H54 (cell line): ENCODE measurements around the gene IL18RAP.

Source experiments
- DNase-seq: peaks from one replicate; pipeline ENCODE4 v3.0.0; 2011; ENCODE audit warnings: low spot score, mixed read lengths; ENCODE audit not compliant: insufficient read length
- FAIRE-seq: peaks from 3 replicates; lab custom pipeline; 2011; peaks lifted over from hg19 to GRCh38; lab: Jason Lieb, UNC
- POLR2A ChIP-seq: IDR thresholded peaks from 2 replicates; pipeline ENCODE4 v1.6.1; 2011; ENCODE audit warnings: low read depth, mild to moderate bottlenecking, low read length

IL18RAP gene

DNA sequence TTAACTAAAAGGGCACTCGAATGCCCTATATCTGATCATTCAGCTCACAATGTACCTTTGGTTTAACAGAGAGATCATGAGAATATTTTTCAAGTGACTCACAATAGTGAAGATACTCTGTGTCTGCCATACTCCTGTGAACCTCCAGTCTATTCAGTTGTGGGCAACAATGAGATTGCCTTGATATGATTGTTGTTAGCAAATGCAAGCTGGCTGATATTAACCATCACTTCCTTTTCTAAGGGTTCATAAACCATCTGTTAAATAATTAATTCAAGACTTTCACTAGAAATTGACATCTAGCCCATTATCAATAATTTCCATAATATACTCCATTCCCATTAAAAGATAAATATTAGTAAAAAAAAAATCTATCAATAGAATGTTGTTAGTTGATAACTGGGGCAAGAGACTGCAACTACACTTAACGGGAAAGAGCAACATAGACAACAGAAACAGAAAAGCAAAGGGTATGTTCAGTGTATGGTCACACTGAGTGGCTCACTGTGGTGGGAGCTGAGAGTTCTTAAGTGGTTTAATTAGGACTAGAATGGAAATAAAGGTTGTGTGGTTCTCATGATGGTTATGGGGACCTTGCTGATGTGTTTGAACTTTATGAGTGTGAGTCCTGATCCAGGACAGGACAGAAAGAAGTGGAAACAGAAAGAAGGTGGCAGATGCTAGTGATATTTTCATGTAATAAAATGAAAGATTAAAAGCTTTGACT lies 11.9 kb downstream of the IL18RAP start:
- DNase-seq: no peak
- FAIRE-seq: no peak

GRCh38 chr2:102435741-102436140 lies 12.8 kb downstream of the IL18RAP start:
- no peak for DNase-seq
- no peak for FAIRE-seq
- no peak for TF ChIP-seq POLR2A

More for the DNA sequence above, 11.9 kb downstream of the IL18RAP start:
- TF ChIP-seq POLR2A: no peak

DNA sequence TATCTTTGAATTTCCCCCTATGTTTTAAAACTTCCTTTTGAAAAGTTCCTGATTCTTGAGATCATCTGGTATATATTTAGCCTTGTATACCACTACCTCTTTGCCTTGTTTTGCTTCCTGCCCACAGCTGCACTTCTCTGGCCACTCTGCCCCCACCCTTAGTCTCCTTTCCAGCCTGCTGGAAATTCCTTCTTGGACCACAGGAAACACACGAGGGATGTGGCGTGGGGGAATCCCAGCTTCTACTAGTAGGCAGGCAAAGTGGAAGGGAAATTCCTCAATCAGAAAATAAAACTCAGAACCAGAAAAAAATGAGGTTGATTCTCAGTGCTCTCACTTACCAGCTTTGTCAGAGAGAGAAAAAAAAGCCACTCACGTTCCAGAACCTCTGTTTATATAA lies 13.4 kb downstream of the IL18RAP start:
- TF ChIP-seq POLR2A: no peak
- DNase-seq (no peak), FAIRE-seq (no peak)

- no peak for FAIRE-seq
Measured at GRCh38 chr2:102437122-102437521, 14.2 kb downstream of the IL18RAP start.

DNA sequence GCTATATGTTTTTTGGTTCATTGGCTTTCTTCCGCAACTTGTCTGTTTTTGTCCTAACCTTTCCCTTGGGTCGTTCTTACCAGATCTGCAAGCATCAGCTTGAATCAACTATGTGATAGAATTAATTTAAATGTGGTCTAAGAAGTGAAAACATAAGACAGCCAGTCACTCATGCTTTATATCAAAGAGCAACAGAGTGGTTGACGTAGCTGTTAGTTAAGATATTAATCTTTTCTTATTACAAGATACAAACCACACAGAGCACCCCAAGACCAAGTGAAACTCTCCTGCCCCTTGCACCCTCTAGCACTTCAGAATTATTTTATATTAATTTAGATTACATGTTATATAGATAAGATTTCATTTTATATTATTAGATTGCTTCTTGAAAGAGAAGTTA lies 15.2 kb downstream of the IL18RAP start:
- DNase-seq: no peak
- FAIRE-seq: no peak
- no peak for TF ChIP-seq POLR2A

More at GRCh38 chr2:102437122-102437521, 14.2 kb downstream of the IL18RAP start:
- no peak for DNase-seq
- TF ChIP-seq POLR2A: no peak

- TF ChIP-seq POLR2A: no peak
- DNase-seq (no peak), FAIRE-seq (no peak)
Measured at GRCh38 chr2:102438578-102438977, 15.6 kb downstream of the IL18RAP start.

DNA sequence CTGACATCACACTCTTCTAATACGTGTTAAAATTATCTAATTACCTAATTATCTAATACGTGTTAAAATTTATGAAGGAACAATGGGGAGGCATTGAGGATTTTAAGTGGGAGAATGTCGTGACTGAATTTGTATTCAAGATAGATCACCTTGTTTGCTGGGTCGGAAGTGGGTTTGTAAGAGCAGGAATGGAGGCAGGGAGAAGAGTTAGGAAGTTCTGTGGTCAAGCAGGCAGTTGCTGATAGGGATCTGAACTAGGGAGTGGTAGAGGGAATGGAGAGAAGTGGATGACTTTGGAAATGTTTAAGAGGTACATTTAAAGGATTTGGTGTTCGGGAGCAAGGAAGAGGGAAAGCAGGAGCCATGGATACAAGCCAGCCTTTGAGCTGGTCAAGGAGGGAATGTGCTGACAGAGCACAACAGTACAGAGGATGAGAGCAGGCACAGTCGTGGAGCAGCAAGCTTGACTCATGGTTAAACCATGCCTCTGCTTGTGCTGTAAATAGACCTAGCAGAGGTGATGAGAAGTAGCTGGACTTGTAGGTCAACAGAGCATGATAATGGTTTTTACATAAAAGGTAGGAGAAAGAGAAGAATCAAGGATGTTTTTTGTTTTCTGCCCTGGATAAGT lies 16.2 kb downstream of the IL18RAP start:
- DNase-seq (peak; percentile 7), FAIRE-seq (peak; percentile 79)
- TF ChIP-seq POLR2A: no peak

- TF ChIP-seq POLR2A: no peak
- FAIRE-seq: no peak
- DNase-seq: no peak
Measured at GRCh38 chr2:102442967-102443828, 20.2 kb downstream of the IL18RAP start.

- TF ChIP-seq POLR2A: no peak
- no peak for FAIRE-seq
- no peak for DNase-seq
Measured at GRCh38 chr2:102444233-102444632, 21.3 kb downstream of the IL18RAP start.

DNA sequence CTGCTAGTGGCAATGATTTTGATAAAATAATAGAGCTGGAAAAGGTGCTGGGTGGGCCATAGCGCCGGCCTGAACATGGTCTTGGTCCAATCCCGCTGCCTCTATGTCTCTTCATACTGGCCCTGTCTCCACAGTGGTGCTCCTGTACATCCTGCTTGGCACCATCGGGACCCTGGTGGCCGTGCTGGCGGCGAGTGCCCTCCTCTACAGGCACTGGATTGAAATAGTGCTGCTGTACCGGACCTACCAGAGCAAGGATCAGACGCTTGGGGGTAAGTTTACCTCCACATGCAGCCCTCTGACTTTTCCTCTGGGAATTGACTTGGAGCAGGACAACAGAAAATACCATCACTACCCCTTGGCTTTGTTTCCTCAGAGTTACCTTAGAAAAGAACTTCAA lies 24.0 kb downstream of the IL18RAP start:
- no peak for FAIRE-seq
- DNase-seq: no peak
- TF ChIP-seq POLR2A: no peak

- no peak for TF ChIP-seq POLR2A
- peak; percentile 5 for DNase-seq
- peak; percentile 6 for FAIRE-seq
Measured at GRCh38 chr2:102449370-102449974, 26.5 kb downstream of the IL18RAP start.

DNA sequence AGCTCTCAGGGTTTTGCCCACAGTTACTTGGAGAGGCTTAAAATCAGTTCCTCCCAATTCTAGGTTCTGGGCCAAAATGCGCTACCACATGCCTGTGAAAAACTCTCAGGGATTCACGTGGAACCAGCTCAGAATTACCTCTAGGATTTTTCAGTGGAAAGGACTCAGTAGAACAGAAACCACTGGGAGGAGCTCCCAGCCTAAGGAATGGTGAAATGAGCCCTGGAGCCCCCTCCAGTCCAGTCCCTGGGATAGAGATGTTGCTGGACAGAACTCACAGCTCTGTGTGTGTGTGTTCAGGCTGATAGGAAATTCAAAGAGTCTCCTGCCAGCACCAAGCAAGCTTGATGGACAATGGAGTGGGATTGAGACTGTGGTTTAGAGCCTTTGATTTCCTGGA lies 29.0 kb downstream of the IL18RAP start:
- no peak for DNase-seq
- TF ChIP-seq POLR2A: no peak
- no peak for FAIRE-seq

DNA sequence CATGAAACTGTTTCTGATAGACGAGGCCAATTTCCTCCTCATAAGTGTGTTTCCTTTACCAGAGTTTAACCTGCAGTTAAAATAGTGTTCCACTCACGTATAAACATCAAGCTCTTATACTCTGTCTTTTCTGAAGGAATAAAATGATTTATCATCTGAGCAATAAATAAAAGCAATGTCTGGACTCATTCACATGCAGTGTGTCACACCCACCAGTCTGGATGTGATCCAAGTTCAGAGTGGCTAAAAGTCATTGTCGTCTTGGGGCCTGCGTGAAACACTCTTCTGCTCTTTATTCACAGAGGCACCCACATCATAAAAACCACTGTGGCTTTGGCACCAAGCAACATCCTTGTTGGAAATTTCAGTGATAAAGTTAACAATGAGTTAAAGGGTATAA lies 30.5 kb downstream of the IL18RAP start:
- TF ChIP-seq POLR2A: no peak
- DNase-seq (no peak), FAIRE-seq (no peak)
